Measurements from ENCODE around the gene ANKRD55.

DNA sequence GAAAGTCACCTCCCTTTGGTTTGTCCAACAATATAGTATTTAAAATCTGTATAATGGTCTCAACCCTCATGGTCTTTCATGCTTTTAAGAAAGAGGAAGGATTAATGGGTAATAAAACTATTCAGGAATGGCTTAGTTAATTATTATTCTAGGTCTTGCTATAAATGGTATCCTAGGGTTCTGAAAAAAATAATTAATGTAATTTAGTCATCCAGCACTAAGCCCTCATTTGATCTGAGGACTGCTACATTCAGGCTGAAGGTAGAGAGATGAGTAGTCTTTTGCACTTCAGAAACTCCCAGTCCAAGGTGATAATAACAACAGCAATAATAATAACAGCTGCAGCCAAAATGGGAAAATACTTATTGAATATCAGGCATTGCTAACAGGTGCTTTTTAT lies 2.6 kb downstream of the ANKRD55 start:
- TF ChIP-seq, protein P1, sequence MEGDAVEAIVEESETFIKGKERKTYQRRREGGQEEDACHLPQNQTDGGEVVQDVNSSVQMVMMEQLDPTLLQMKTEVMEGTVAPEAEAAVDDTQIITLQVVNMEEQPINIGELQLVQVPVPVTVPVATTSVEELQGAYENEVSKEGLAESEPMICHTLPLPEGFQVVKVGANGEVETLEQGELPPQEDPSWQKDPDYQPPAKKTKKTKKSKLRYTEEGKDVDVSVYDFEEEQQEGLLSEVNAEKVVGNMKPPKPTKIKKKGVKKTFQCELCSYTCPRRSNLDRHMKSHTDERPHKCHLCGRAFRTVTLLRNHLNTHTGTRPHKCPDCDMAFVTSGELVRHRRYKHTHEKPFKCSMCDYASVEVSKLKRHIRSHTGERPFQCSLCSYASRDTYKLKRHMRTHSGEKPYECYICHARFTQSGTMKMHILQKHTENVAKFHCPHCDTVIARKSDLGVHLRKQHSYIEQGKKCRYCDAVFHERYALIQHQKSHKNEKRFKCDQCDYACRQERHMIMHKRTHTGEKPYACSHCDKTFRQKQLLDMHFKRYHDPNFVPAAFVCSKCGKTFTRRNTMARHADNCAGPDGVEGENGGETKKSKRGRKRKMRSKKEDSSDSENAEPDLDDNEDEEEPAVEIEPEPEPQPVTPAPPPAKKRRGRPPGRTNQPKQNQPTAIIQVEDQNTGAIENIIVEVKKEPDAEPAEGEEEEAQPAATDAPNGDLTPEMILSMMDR (IDR thresholded peaks at IDR 0.05; ENCODE audit: low read length) = no peak
- TF ChIP-seq EZH2phosphoT487 (IDR thresholded peaks at IDR 0.05; ENCODE audit: low read length) (no peak), EZH2 (optimal IDR thresholded peaks at IDR 0.05; ENCODE audit: low read depth, low read length) (no peak)
